HFF-Myc (cell line): ENCODE data around the gene RAB37.

Source experiments
- DNase-seq: peaks from one replicate; pipeline ENCODE4 v3.0.0-alpha.2; 2011; ENCODE audit warnings: low read depth; ENCODE audit errors: extremely low read depth
- H3K4me3 ChIP-seq: replicated peaks from 2 replicates; pipeline ENCODE4 v1.5.1; 2011; ENCODE audit warnings: low read depth, mild to moderate bottlenecking, control low read depth, low read length
- CTCF ChIP-seq: IDR thresholded peaks from 2 replicates; pipeline ENCODE4 v1.5.1; 2012; ENCODE audit warnings: mild to moderate bottlenecking, low read depth, low read length, control low read depth; ENCODE audit errors: missing control alignments

Gene RAB37

GRCh38 chr17:74730491-74731346, 6.3 kb upstream of the RAB37 start:
- DNase-seq = no peak

GRCh38 chr17:74731347-74731605, 5.8 kb upstream of the RAB37 start:
- H3K4me3 ChIP-seq = no peak overlapping the region
- DNase-seq = no peak
- no peak for TF ChIP-seq CTCF

More at GRCh38 chr17:74730491-74731346, 6.3 kb upstream of the RAB37 start:
- H3K4me3 ChIP-seq = no peak overlapping the region
- TF ChIP-seq CTCF = no peak

- TF ChIP-seq CTCF = no peak
- H3K4me3 ChIP-seq = no peak overlapping the region
- DNase-seq = no peak
These were observed 4.8 kb upstream of the RAB37 start for GRCh38 chr17:74732042-74732867.

- TF ChIP-seq CTCF = no peak
- no peak for DNase-seq
- no peak overlapping the region for H3K4me3 ChIP-seq
These were observed 3.5 kb upstream of the RAB37 start for GRCh38 chr17:74733365-74734122.

GRCh38 chr17:74734256-74734655, 2.8 kb upstream of the RAB37 start:
- no peak for TF ChIP-seq CTCF
- DNase-seq = no peak
- no peak overlapping the region for H3K4me3 ChIP-seq

- no peak overlapping the region for H3K4me3 ChIP-seq
- no peak for DNase-seq
These were observed 419 bp downstream of the RAB37 start for GRCh38 chr17:74737299-74738050.

More at GRCh38 chr17:74737299-74738050, 419 bp downstream of the RAB37 start:
- peak; percentile 33 for TF ChIP-seq CTCF
